ENCODE results near the gene TAMM41. TPM values are rescaled to one million over a fixed set of nuclear protein-coding genes. Genes with fewer than 3 reads are reported as not detected.

Gene TAMM41
- total RNA-seq, 1 donor from 2014 or later: 14.9 TPM

- ATAC-seq: no peak
Observed at GRCh38 chr3:11832981-11833905, 13.4 kb downstream of the TAMM41 start.

GRCh38 chr3:11829416-11829815 lies 17.3 kb downstream of the TAMM41 start:
- Histone ChIP-seq H3K27me3 (ENCODE audit: low read depth) (no peaks in the 10 kb centered on the region), H3K27ac (no peak overlapping the region), H3K9me3 (no peaks in the 10 kb centered on the region), H3K4me3 (no peak overlapping the region), H3K4me1 (no peaks in the 10 kb centered on the region), H3K36me3 (peaks cover 100% of the 10 kb centered on the region)
- no peak for TF ChIP-seq CTCF (IDR thresholded peaks at IDR 0.05)
- no peak for DNase-seq
- intact Hi-C loops (cut with DNase I): no loop called here
- no peak for ATAC-seq

More at GRCh38 chr3:11832981-11833905, 13.4 kb downstream of the TAMM41 start:
- peaks cover 90% of the 10 kb centered on the region for H3K36me3 ChIP-seq
- no peak overlapping the region for H3K4me3 ChIP-seq
- intact Hi-C loops (cut with DNase I): no loop called here
- no peak overlapping the region for H3K27ac ChIP-seq
- no peaks in the 10 kb centered on the region for H3K9me3 ChIP-seq
- H3K4me1 ChIP-seq: no peaks in the 10 kb centered on the region
- TF ChIP-seq CTCF (IDR thresholded peaks at IDR 0.05): no peak
- DNase-seq: no peak
- H3K27me3 ChIP-seq (ENCODE audit: low read depth): no peaks in the 10 kb centered on the region

- ATAC-seq (no peak), DNase-seq (no peak)
- H3K4me3 ChIP-seq: no peak overlapping the region
- no peak overlapping the region for H3K27ac ChIP-seq
- no peaks in the 10 kb centered on the region for H3K9me3 ChIP-seq
- no peaks in the 10 kb centered on the region for H3K27me3 ChIP-seq (ENCODE audit: low read depth)
- peaks cover 91% of the 10 kb centered on the region for H3K36me3 ChIP-seq
- TF ChIP-seq CTCF (IDR thresholded peaks at IDR 0.05): no peak
- intact Hi-C loops (cut with DNase I): no loop called here
- no peaks in the 10 kb centered on the region for H3K4me1 ChIP-seq
Observed at GRCh38 chr3:11826628-11827265, 19.9 kb downstream of the TAMM41 start.

GRCh38 chr3:11825301-11825700 lies 21.4 kb downstream of the TAMM41 start:
- no peak for DNase-seq
- Histone ChIP-seq H3K36me3 (peaks cover 91% of the 10 kb centered on the region), H3K27ac (no peak overlapping the region), H3K4me1 (no peaks in the 10 kb centered on the region), H3K27me3 (ENCODE audit: low read depth) (no peaks in the 10 kb centered on the region), H3K4me3 (no peak overlapping the region), H3K9me3 (no peaks in the 10 kb centered on the region)
- intact Hi-C loops (cut with DNase I): no loop called here
- no peak for TF ChIP-seq CTCF (IDR thresholded peaks at IDR 0.05)
- ATAC-seq: no peak

GRCh38 chr3:11820531-11821041 lies 26.1 kb downstream of the TAMM41 start:
- H3K4me1 ChIP-seq: no peaks in the 10 kb centered on the region
- no peak overlapping the region for H3K27ac ChIP-seq
- no peak for TF ChIP-seq CTCF (IDR thresholded peaks at IDR 0.05)
- peak in 1 of 2 donors; percentile 51 for ATAC-seq
- no peaks in the 10 kb centered on the region for H3K27me3 ChIP-seq (ENCODE audit: low read depth)
- H3K9me3 ChIP-seq: no peaks in the 10 kb centered on the region
- intact Hi-C loops (cut with DNase I): no loop called here
- DNase-seq: no peak
- no peak overlapping the region for H3K4me3 ChIP-seq
- H3K36me3 ChIP-seq: peaks cover 83% of the 10 kb centered on the region
